Activated gamma-delta T cell (primary cell): ENCODE data around the gene RICTOR.

Experiments
- DNase-seq: peaks from one replicate; lab custom pipeline; 2025; lab: John Stamatoyannopoulos, UW

The RICTOR gene

DNA sequence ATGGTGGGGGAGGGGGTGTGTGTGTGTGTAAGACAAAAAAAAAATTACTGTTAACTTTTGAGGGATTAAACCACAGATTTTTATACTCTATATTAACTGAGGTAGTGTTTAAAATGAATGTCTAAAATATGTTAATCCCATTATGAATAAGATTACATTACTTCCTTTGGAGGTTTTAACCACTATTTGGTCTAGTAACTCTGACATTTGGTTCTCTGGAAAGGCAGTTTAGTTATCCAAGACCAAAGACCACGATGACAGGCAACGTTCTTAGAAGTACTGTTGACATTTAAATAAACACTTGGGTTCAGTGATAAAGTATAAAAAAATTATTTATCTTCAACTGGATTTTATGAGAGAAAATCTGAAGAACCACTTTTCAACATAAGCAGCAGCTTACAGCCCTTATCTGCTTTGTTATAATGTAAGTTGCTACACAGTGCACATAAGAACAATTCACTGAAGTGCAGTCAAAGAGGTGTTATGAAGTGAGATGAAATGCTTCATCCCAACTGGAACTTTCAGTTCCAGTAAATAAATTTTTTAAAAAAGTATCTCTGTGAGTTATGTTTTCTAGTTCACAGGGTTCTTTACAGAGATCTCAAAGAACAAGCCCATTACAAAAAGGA lies 133.9 kb downstream of the RICTOR start:
- no peak for DNase-seq

DNA sequence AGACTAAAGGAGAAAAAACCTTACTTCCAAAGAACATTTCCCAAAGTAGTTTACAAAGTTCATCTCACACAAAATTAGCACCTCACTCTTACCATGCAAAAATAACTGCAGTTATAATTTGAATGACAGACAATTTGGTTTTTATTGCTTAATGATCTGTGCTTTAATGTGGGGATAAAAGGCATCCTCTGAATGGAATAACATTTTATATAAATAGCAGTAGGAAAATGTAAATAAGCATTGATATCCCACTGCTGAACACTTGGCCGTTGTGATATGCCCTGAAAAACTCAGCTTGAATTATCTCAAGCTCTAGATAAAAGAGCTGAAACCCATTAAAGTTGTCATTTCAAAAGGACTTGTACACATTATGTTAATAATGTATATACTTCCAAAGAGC lies 135.2 kb downstream of the RICTOR start:
- no peak for DNase-seq

GRCh38 chr5:38938424-38938823 lies 135.8 kb downstream of the RICTOR start:
- DNase-seq, result no peak

GRCh38 chr5:38936269-38936668 lies 137.9 kb downstream of the RICTOR start:
- no peak for DNase-seq

DNA sequence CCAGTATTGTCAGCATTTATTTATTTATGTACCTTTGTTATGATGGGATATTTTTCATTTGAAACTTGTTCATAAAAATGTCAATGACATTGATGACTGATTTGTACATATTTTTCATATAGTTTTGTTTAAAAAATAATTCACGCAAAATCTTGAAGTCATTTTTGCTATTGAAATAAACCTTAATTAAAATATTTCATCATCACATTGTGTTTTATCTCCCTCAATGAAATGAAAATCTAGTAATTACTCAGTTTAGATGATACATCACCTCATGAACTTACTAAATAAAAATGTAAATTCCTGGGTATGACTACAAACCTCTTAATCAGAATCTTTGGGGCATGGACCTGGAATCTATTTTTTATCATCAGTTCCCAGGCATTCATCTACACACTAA lies 138.8 kb downstream of the RICTOR start:
- DNase-seq, result no peak

- DNase-seq, result no peak
Observed at GRCh38 chr5:38932854-38933408, 141.3 kb downstream of the RICTOR start.

DNA sequence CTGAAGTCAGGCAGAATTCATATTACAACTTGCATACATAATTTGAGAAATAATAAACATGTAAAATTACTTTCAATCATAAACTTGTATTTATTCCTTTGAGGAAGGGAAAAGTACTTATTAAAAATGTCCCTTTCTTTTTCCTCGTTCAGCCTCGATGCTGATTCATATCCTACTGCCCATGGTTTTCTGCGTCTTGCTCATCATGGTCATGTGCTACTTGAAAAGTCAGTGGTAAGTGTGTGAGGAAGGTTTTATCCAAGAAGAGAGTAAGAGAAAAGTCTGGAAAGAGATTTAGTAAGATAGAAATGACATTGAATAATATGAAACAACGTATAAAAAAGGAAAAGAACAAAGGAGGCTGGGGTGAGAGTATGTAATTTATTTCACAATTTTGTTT lies 142.5 kb downstream of the RICTOR start:
- DNase-seq, result no peak

DNA sequence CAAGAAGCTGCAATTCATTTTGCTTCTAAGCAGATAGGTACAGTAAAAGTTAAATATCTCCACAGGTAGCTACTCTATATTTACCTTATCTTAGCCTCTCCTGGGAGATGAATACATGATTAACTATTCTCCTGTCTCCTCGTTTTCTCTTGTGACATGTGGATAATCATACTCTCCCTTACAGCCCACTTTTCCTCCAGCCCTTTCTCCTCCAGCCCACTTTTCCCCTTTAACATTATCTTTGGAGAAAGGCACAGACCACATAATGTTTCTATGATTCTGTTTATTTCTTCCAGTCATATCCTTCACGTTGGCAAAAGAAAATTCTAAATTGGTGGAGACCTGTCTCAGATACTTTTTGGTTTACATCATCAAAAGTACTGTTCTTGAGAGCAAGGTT lies 144.4 kb downstream of the RICTOR start:
- DNase-seq, result no peak

- no peak for DNase-seq
Observed at GRCh38 chr5:38927470-38927869, 146.7 kb downstream of the RICTOR start.

- DNase-seq, result no peak
Observed at GRCh38 chr5:38926121-38926520, 148.1 kb downstream of the RICTOR start.

DNA sequence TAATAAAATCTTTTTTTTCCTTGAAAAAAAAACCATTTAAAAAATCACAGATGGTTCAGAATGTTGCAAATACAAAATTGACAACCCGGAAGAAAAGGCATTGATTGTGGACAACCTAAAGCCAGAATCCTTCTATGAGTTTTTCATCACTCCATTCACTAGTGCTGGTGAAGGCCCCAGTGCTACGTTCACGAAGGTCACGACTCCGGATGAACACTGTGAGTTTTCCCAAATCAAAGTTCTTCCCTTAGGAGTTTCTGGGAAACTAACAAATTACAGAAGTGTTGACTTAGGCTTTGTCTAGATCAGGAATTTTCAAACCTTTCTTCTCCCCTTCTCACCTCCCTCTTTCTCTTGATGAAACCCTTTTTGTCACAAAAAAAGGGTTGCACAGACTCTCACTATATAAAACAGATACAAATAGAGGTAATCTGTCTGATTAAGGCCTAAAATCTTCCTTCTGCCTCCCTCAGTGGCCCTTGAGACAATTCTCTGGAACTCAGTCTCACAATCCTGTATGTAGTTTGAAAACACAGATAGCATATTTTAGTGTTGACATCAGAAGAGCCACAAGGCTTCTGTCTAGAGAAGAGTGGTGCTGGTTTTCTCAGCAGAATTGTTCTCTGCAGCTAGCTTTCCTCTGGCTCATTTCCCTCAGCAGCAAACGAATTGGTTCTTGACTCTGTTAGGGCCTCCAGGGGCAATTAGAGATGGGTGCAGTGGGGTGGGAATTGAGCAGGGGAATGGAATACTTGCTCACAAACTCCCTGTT lies 148.9 kb downstream of the RICTOR start:
- DNase-seq, result no peak

DNA sequence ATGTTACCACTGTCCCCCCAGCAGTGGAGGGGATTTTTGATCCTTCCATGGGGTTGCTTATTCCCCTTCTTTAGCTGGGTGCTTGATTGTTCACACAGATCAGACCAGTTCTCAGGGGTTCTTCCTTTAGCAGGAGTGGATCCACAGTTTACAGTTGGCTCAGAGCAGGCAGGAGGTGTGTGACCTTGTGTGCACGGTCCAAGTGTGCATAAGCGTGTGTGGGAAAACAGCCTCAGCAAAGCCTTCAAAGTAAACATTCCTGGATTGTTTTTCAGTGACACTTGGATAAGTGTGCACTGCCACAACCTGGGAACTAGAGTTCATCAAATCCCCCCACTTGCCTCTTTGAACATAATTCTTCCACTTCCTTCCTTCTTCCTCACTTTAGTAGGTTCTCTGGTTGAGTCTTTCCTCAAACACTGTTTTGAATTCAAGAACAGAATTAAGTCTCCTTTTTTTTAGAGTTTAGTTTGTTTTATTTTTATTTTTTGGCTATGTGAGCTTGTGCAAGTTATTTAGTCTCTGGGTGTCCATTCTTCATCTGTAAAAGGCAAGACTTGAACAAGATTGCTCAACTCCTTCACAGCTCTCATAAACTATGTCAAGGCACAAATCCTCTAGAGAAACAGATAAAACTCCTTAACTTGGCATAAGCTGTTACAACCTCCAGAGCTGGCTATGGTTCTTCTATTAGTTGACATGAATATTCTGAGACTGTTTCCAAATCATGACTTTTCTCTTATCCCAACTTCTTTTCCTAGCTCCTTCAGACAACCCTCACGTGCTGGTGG lies 150.3 kb downstream of the RICTOR start:
- no peak for DNase-seq

DNA sequence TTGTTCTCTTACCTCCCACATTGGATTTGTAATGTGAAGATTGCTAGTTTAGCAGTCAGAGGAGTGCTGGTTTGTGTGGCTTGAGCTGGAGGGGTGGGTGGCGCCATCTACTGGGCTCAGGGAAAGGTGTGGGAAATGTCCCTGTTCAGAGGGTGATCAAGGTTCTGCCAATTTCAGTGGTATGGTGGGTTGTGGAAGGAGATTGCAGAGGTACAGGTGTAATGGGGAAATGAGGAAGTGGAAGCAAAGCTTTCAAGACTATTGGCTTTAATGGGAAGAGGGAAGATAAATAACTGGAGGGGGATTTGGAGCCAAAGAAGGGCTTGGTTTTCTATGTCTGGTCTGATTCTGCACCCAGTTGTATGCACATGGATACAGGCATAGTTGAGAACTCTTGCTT lies 152.0 kb downstream of the RICTOR start:
- DNase-seq, result no peak

- no peak for DNase-seq
Observed at GRCh38 chr5:38921174-38921573, 153.0 kb downstream of the RICTOR start.

DNA sequence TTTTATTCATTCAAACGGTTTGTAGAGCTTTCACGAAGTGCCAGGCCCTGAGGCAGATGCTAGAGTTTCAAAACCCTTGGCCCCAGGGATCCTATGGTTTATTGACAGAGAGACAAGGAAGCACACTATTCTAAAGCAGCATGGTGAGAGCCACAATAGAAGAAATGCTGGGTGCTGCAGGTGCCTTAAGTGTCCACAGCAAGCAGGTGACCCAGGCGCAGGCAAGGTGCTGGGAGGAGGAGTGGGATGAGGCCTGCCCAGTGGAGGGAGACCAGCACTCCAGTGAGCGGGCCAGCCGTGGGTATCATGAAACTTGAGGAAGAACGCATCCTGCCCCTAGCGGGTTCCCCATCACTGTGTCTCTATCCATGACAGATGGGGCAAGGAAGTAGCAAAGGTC lies 157.4 kb downstream of the RICTOR start:
- no peak for DNase-seq

GRCh38 chr5:38913714-38914113 lies 160.5 kb downstream of the RICTOR start:
- no peak for DNase-seq

- no peak for DNase-seq
Observed at GRCh38 chr5:38911933-38912332, 162.3 kb downstream of the RICTOR start.

- no peak for DNase-seq
Observed at GRCh38 chr5:38906503-38906902, 167.7 kb downstream of the RICTOR start.

- no peak for DNase-seq
Observed at GRCh38 chr5:38905516-38905915, 168.7 kb downstream of the RICTOR start.

- DNase-seq, result no peak
Observed at GRCh38 chr5:38899936-38900335, 174.3 kb downstream of the RICTOR start.

DNA sequence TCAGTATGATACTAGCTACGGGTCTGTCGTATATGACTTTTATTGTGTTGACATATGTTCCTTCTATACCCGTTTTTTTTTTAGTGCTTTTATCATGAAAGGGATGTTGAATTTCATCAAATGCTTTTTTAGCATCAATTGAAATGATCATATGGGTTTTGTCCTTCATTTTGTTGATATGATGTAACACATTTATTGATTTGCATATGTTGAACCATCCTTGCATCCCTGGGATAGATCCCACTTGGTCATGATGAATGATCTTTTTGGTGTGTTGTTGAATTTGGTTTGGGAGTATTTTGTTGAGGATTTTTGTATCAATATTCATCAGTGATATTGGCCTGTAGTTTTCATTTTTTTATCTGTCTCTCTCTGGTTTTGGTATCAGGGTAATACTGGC lies 177.4 kb downstream of the RICTOR start:
- DNase-seq, result no peak

GRCh38 chr5:38892363-38892762 lies 181.8 kb downstream of the RICTOR start:
- no peak for DNase-seq

- no peak for DNase-seq
Observed at GRCh38 chr5:38891563-38891962, 182.6 kb downstream of the RICTOR start.
